K562 (cell line): Measurements from ENCODE around the gene STAB2. TPM values are rescaled to one million over a fixed set of nuclear protein-coding genes. Genes with fewer than 3 reads are reported as not detected.

Source experiments
- ATAC-seq: fragments of 200-7000 bp; cut with Tn5 transposase; 3 replicates; pipeline ENCODE4 v1.9.1; 2020; ENCODE audit warnings: moderate library complexity
- BruUV-seq: library from RNA; stranded (reverse); fragments of 400-500 nt; replicated peaks from 2 replicates; lab custom pipeline; 2021; lab: Mats Ljungman, UMichigan
- CTCF ChIA-PET: fragments of 300-600 bp; formaldehyde crosslinking; extraction: SDS; loops from one replicate; lab custom pipeline; 2021; ENCODE audit warnings: low intra/inter-chr PET ratio; lab: Yijun Ruan, JAX
- POLR2A ChIA-PET: fragments of 300-600, 350-650 bp; sonication (Branson Sonifier 250); formaldehyde crosslinking; extraction: SDS; loops from one replicate; lab custom pipeline; 2021; ENCODE audit warnings: antibody characterized with exemption, inconsistent platforms; lab: Yijun Ruan, JAX
- DNase-seq, 4 experiments: peaks; one replicate each; pipeline versions ENCODE4 v3.0.0 to v3.0.0-alpha.2; 2011 to 2018; ENCODE audit warnings: low spot score in 3 of 4, mixed read lengths in 3 of 4; ENCODE audit errors: extremely low read depth in 1 of 4
- FAIRE-seq: peaks from 2 replicates; lab custom pipeline; 2011; peaks lifted over from hg19 to GRCh38; lab: Jason Lieb, UNC
- H2AFZ ChIP-seq: 2 replicates; pipeline ENCODE4 v1.6.0; 2011; ENCODE audit warnings: low read depth, low read length, control low read depth, inconsistent platforms
- H3K27ac ChIP-seq: fragments of 200-600 bp; 3 replicates; pipeline ENCODE4 v1.8.0; 2011; ENCODE audit warnings: low read depth, mild to moderate bottlenecking, control low read depth, inconsistent platforms, low read length, moderate library complexity, mixed read lengths; ENCODE audit errors: extremely low read depth
- H3K27me3 ChIP-seq, 2 experiments: fragments of 300-600 bp in 1 of 2; 2 replicates in 1 of 2; 3 replicates in 1 of 2; pipeline versions ENCODE4 v1.6.0 to v1.8.0; 2011; ENCODE audit warnings: inconsistent platforms in 2 of 2, low read length in 2 of 2, mild to moderate bottlenecking in 1 of 2, mixed read lengths in 1 of 2, moderate library complexity in 1 of 2; ENCODE audit not compliant: control insufficient read depth in 2 of 2, insufficient read depth in 2 of 2
- H3K36me3 ChIP-seq: fragments of 300-600 bp; 3 replicates; pipeline ENCODE4 v1.8.0; 2011; ENCODE audit warnings: mild to moderate bottlenecking, low read length, inconsistent platforms; ENCODE audit not compliant: control insufficient read depth, insufficient read depth
- H3K4me1 ChIP-seq, 2 experiments: fragments of 200-600 bp in 1 of 2; replicated peaks in 1 of 2; 2 replicates in 1 of 2; 3 replicates in 1 of 2; pipeline versions ENCODE4 v1.5.1 to v1.8.0; 2011; ENCODE audit warnings: inconsistent platforms in 2 of 2, low read length in 2 of 2, mild to moderate bottlenecking in 1 of 2, mixed read lengths in 1 of 2, moderate library complexity in 1 of 2; ENCODE audit not compliant: control insufficient read depth in 2 of 2, insufficient read depth in 2 of 2
- H3K4me2 ChIP-seq: 2 replicates; pipeline ENCODE4 v1.6.1; 2011; ENCODE audit warnings: low read length, control low read depth, inconsistent platforms, mixed read lengths; ENCODE audit not compliant: insufficient read depth
- H3K4me3 ChIP-seq: fragments of 200-600 bp; sonication (generic), shearing (Covaris generic); 2 replicates; pipeline ENCODE4 v1.5.1; 2016; ENCODE audit warnings: control low read depth, inconsistent platforms
- H3K79me2 ChIP-seq: fragments of 200-600 bp; 3 replicates; pipeline ENCODE4 v1.8.0; 2011; ENCODE audit warnings: low read length, inconsistent platforms; ENCODE audit not compliant: control insufficient read depth, insufficient read depth
- H3K9ac ChIP-seq, 2 experiments: 2 replicates each; pipeline versions ENCODE4 v1.6.0 to v1.6.1; 2011; ENCODE audit warnings: low read depth in 2 of 2, low read length in 2 of 2, control low read depth in 1 of 2, inconsistent platforms in 1 of 2, mild to moderate bottlenecking in 1 of 2, mixed read lengths in 1 of 2; ENCODE audit not compliant: insufficient read depth in 1 of 2
- H3K9me1 ChIP-seq: one replicate; pipeline ENCODE4 v1.6.0; 2011; ENCODE audit warnings: inconsistent platforms, mild to moderate bottlenecking, low read length, moderate library complexity; ENCODE audit not compliant: control insufficient read depth, insufficient read depth
- H3K9me3 ChIP-seq: replicated peaks from 2 replicates; pipeline ENCODE4 v1.5.1; 2011; ENCODE audit warnings: low read depth, low read length, inconsistent platforms; ENCODE audit not compliant: control insufficient read depth, insufficient read depth
- H4K20me1 ChIP-seq: replicated peaks from 2 replicates; pipeline ENCODE4 v1.6.1; 2011; ENCODE audit warnings: low read length, inconsistent platforms, mixed read lengths; ENCODE audit not compliant: control insufficient read depth, insufficient read depth
- ATF1 ChIP-seq, 2 experiments: fragments of 450-650 bp in 1 of 2; IDR thresholded peaks; 2 replicates each; pipeline ENCODE4 v1.6.1; 2016; ENCODE audit warnings: missing compliant biosample characterization in 1 of 2, missing genetic modification characterization in 1 of 2
- GATAD2B ChIP-seq: fragments of 450-650 bp; IDR thresholded peaks from 2 replicates; pipeline ENCODE4 v1.6.1; 2017; ENCODE audit warnings: mild to moderate bottlenecking, borderline replicate concordance
- MTA2 ChIP-seq: fragments of 450-650 bp; IDR thresholded peaks from 2 replicates; pipeline ENCODE4 v1.6.1; 2016; ENCODE audit warnings: low read depth
- SLC30A9 ChIP-seq: fragments of 250-450 bp; sonication (Bioruptor Pico); IDR thresholded peaks from 2 replicates; pipeline ENCODE4 v1.8.0; 2022; ENCODE audit warnings: mild to moderate bottlenecking, moderate library complexity
- STAT5B ChIP-seq: fragments of 250-450 bp; sonication (Bioruptor Pico); IDR thresholded peaks from 2 replicates; pipeline ENCODE4 v1.8.0; 2021; ENCODE audit warnings: mild to moderate bottlenecking, inconsistent platforms
- SUPT5H ChIP-seq: fragments of 450-650 bp; IDR thresholded peaks from 2 replicates; pipeline ENCODE4 v1.6.1; 2016
- ZNF146 ChIP-seq: IDR thresholded peaks from one replicate; pipeline ENCODE4 v1.6.1; 2018; ENCODE audit warnings: missing compliant biosample characterization; ENCODE audit not compliant: unreplicated experiment
- ZNF780A ChIP-seq: fragments of 250-450 bp; sonication (Bioruptor Pico); IDR thresholded peaks from 2 replicates; pipeline ENCODE4 v1.5.0; 2021; ENCODE audit warnings: mild to moderate bottlenecking
- WGBS: fragments of 100-300 bp; shearing (Covaris generic); methylation state at CpG from one replicate; pipeline ENCODE4 v1.1.6; 2016; ENCODE audit warnings: low coverage, mixed read lengths; ENCODE audit not compliant: insufficient coverage; ENCODE audit errors: missing lambda C conversion rate; 5-methylcytosine and 5-hydroxymethylcytosine counted together
- in situ Hi-C: fragments of 300-500 bp; cut with MboI; formaldehyde crosslinking; loops from 4 replicates; pipeline ENCODE4 v1.15.0; 2018; ENCODE audit warnings: inconsistent platforms, mixed read lengths
- intact Hi-C: fragments of 100-400 bp; cut with micrococcal nuclease; formaldehyde crosslinking; loops from 2 replicates; pipeline ENCODE4 v1.14.2; 2022
- polyA plus RNA-seq, 8 experiments: library from polyadenylated mRNA; depleted of rRNA in 4 of 8; stranded (reverse) in 5 of 8; unstranded in 3 of 8; fragments of >200 nt; fragmentation: Nextera tagmentation in 2 of 8; fragmentation: Illumina TruSeq in 1 of 8; extraction: Ambion mirVana in 2 of 8; extraction: Trizol in 1 of 8; gene quantifications; 2 replicates each; pipeline versions ENCODE4 v1.2.1 to v1.2.3, GENCODE V29; 2011 to 2014; ENCODE audit warnings: inconsistent platforms in 1 of 8, missing spikeins in 1 of 8
- total RNA-seq, 7 experiments: library from RNA; depleted of rRNA in 6 of 7; stranded (reverse); fragments of >200 nt in 6 of 7; fragmentation: Illumina TruSeq in 2 of 7; extraction: Trizol in 2 of 7; gene quantifications; 2 replicates each; pipeline versions ENCODE4 v1.2.1 to v1.2.3, GENCODE V29; 2011 to 2021; ENCODE audit warnings: low replicate concordance in 1 of 7

STAB2 gene
- total and polyA plus RNA-seq, 9 of the 15 experiments (the other 6 are each of a cell fraction or from before 2014, with no cell fraction given), result 0.10 TPM; not detected in 8

GRCh38 chr12:103588680-103589079 lies 1.6 kb downstream of the STAB2 start:
- no peaks in the 10 kb centered on the region for H3K4me1 ChIP-seq
- CTCF ChIA-PET, result no interaction called here
- BruUV-seq, result no TSS peak
- H4K20me1 ChIP-seq, result no peaks in the 10 kb centered on the region
- TF ChIP-seq ATF1 (CRISPR knock-in tag; IDR thresholded peaks at IDR 0.05) (no peak), ATF1 (tag; IDR thresholded peaks at IDR 0.05) (no peak), ZNF146 (no peak), STAT5B (CRISPR knock-in tag) (no peak), MTA2 (no peak), SUPT5H (no peak)
- H3K4me2 ChIP-seq, result no peak overlapping the region
- DNase-seq, result no peak
- no peaks in the 10 kb centered on the region for H3K9me3 ChIP-seq
- H2AFZ ChIP-seq, result no peak overlapping the region
- in situ Hi-C loops, result no loop called here
- no peaks in the 10 kb centered on the region for H3K27me3 ChIP-seq
- no peak overlapping the region for H3K4me3 ChIP-seq
- no peak for FAIRE-seq
- H3K27ac ChIP-seq, result no peak overlapping the region
- no peaks in the 10 kb centered on the region for H3K9me1 ChIP-seq
- H3K79me2 ChIP-seq, result no peaks in the 10 kb centered on the region
- intact Hi-C loops, result loop anchor here (10.0 kb wide), 1 partner anchor 276 kb away; no protein-coding TSS in a partner anchor
- no peak for ATAC-seq
- H3K9ac ChIP-seq, result no peak overlapping the region
- H3K36me3 ChIP-seq, result no peaks in the 10 kb centered on the region
- POLR2A ChIA-PET, result no interaction called here

GRCh38 chr12:103589517-103589916 lies 2.4 kb downstream of the STAB2 start:
- ChIA-PET CTCF (no interaction called here), POLR2A (no interaction called here)
- no peaks in the 10 kb centered on the region for H3K9me3 ChIP-seq
- H3K36me3 ChIP-seq, result no peaks in the 10 kb centered on the region
- H3K4me2 ChIP-seq, result no peak overlapping the region
- H2AFZ ChIP-seq, result no peak overlapping the region
- no peak overlapping the region for H3K9ac ChIP-seq
- no TSS peak for BruUV-seq
- H3K9me1 ChIP-seq, result no peaks in the 10 kb centered on the region
- no peaks in the 10 kb centered on the region for H3K79me2 ChIP-seq
- in situ Hi-C loops (no loop called here), intact Hi-C loops (loop anchor here (10.0 kb wide), 1 partner anchor 275 kb away; no protein-coding TSS in a partner anchor)
- H3K4me1 ChIP-seq, result no peaks in the 10 kb centered on the region
- no peaks in the 10 kb centered on the region for H3K27me3 ChIP-seq
- ATAC-seq, result no peak
- WGBS, result 0% methylated on average over 1 of the region's 1 CpG
- no peak for FAIRE-seq
- no peak for TF ChIP-seq ZNF780A (CRISPR knock-in tag)
- TF ChIP-seq SLC30A9 (CRISPR knock-in tag), result no peak
- TF ChIP-seq GATAD2B, result no peak
- H3K4me3 ChIP-seq, result no peak overlapping the region
- no peak for DNase-seq
- no peaks in the 10 kb centered on the region for H4K20me1 ChIP-seq
- H3K27ac ChIP-seq, result no peak overlapping the region
